Stimulated activated CD4-positive, alpha-beta T cell treated with anti-CD3 and anti-CD28 coated beads, Interleukin-1b, Interleukin-23, amount 100 ng/mL, for 24 hours (primary cell): ENCODE results near the gene FBXO5.

Experiments used
- DNase-seq, 4 experiments: peaks; one replicate each; pipeline ENCODE4 v3.0.0-alpha.2; 2020; ENCODE audit warnings: low read depth in 4 of 4, low spot score in 1 of 4

The FBXO5 gene

DNA sequence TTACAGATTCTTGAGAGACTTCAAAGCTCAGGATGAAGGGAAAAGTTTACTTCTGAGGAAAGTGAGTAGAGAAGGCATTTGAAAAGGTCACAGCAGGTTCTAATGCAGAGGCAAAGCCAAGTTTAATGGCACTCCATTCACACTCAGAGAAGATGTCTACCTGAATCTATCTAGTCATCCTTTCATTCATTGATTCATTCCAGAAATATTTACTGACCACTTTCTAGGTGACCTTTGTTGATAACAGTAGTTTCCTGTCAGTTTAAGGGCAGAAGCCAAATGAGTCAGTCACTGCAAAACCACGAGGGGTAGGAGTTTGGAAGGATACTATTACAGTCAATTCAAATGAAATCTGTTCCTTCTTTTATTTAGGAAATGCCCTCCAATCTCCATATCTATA lies 30.8 kb downstream of the FBXO5 start:
- no peak for DNase-seq

- no peak for DNase-seq
These were observed 32.6 kb downstream of the FBXO5 start for GRCh38 chr6:152950240-152950639.

- DNase-seq, result no peak
These were observed 34.6 kb downstream of the FBXO5 start for GRCh38 chr6:152948150-152948768.

GRCh38 chr6:152946995-152947394 lies 35.8 kb downstream of the FBXO5 start:
- DNase-seq, result no peak

DNA sequence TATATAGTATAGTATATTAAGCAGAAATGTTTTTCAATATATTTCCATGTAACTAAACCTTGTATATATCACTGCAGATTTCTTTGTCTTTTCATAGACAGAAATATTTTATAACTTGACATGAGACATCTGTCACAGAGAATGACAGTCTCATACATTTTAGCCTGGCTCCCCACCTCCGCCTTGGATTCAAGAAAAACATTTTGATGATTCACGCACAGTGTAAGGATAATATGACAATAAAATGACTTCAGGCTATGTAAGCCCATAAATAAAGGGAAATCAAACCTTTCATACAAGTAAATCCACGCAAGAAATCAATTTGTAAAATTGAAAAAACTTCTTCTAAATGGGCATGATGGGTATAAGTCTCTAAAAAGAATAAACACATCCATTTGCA lies 36.4 kb downstream of the FBXO5 start:
- DNase-seq, result no peak

GRCh38 chr6:152943260-152943897 lies 39.5 kb downstream of the FBXO5 start:
- DNase-seq, result no peak

DNA sequence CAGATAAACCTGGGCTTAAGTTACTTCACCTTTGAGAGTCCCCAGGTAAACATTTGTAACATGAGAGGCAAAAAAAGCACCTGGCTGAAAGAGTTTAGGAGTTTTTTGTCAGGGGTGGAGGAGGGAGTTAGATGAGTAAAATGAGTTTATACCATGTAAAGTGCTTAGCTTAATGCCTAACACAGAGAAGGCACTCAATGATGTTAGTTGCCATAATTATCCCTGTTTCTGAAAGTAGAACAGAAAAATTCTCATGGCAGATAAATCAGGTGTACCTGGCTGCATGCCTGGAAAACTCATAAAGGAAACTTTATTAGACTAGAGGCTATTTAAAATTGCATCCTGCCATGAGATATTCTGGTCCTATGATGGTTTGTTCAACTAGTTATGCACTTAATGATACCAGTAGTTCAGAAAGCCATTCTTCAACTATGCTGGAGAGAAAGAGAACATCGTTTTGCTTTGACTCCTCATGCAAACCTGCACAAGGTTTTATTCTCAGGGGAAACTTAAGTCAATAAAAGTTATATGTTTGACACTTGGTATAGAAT lies 40.4 kb downstream of the FBXO5 start:
- no peak for DNase-seq

DNA sequence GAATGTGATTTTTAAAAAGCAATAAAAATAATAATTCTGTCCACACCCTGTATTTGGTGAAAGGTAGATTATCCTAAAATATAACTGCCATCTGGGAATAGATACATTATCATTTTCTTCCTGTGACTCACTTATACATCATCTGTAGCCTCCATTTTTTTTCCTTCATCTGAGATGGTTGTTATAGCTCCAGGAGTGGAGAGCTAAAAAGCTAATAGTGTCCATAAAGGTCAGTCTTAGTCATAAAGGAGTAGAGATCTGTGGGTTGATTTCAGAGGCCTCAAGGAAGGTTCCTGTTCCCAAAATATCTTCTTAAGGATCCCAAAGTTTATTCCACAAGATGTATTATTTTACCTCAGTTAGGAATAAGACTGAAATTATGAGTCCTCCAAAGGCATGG lies 41.1 kb downstream of the FBXO5 start:
- DNase-seq, result no peak

DNA sequence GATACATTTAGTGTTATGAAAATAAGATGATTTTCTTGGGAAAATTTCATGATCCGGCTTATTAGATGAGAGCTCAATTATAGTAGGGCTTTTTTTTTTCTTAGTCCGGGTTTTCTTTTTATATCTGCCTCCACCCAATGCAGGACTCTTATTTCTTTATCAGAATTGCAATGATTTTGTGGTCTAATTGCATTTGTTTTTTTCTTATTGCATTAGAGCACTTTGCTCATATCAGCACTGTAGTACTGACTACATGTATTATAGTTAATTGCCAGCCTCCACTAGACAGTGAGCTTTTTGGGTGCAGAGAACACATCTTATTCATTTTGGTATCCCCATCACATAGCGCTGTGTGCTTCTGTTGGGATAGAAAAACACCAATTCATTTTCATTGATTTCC lies 50.0 kb downstream of the FBXO5 start:
- DNase-seq, result no peak

DNA sequence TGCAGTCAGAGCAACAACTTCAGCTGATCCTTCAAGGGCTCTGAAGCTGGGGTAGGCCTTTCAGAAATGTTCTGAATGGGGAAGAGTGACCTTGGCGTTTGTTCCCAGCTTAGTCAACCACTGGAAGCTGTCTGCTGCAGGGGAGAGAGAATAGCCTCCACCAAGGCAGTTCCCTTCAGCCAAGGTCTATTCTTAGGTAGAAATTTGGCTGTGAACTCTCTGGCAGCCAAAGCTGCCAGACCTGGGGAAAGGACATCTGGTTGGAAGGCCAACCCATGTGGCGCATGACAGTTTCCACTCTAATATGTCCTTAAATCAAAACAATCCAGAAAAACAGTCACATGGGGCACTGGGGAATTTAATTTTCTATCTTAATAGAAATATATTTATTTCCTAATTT lies 60.1 kb downstream of the FBXO5 start:
- no peak for DNase-seq
